Lung microvascular endothelial cell (primary cell): ENCODE measurements around the gene EXD1. TPM values are rescaled to one million over a fixed set of nuclear protein-coding genes. Genes with fewer than 3 reads are reported as not detected.
"Not testable (repeated sequence)": the region's sequence is repeated elsewhere in the genome, so short reads cannot be mapped to it uniquely, and the experiment has no call there.

Source experiments
- DNase-seq, 2 donors: peaks; one replicate each; pipeline versions ENCODE4 v3.0.0 to v3.0.0-alpha.2; 2010; ENCODE audit warnings: low read depth in 2 of 2
- total RNA-seq: library from RNA; depleted of rRNA; stranded (reverse); fragments of >200 nt; gene quantifications from 2 replicates; pipeline ENCODE4 v1.2.1, GENCODE V29; 2014

The EXD1 gene, protein sequence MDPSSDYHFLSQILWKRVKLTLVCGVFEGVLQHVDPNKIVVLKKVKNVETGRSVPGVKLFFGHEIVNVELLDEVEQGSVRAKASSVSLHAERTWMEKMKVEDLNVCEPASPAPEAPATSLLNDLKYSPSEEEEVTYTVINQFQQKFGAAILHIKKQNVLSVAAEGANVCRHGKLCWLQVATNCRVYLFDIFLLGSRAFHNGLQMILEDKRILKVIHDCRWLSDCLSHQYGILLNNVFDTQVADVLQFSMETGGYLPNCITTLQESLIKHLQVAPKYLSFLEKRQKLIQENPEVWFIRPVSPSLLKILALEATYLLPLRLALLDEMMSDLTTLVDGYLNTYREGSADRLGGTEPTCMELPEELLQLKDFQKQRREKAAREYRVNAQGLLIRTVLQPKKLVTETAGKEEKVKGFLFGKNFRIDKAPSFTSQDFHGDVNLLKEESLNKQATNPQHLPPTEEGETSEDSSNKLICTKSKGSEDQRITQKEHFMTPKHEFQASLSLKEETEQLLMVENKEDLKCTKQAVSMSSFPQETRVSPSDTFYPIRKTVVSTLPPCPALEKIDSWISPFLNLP
- not detected in 2 replicates for total RNA-seq

DNA sequence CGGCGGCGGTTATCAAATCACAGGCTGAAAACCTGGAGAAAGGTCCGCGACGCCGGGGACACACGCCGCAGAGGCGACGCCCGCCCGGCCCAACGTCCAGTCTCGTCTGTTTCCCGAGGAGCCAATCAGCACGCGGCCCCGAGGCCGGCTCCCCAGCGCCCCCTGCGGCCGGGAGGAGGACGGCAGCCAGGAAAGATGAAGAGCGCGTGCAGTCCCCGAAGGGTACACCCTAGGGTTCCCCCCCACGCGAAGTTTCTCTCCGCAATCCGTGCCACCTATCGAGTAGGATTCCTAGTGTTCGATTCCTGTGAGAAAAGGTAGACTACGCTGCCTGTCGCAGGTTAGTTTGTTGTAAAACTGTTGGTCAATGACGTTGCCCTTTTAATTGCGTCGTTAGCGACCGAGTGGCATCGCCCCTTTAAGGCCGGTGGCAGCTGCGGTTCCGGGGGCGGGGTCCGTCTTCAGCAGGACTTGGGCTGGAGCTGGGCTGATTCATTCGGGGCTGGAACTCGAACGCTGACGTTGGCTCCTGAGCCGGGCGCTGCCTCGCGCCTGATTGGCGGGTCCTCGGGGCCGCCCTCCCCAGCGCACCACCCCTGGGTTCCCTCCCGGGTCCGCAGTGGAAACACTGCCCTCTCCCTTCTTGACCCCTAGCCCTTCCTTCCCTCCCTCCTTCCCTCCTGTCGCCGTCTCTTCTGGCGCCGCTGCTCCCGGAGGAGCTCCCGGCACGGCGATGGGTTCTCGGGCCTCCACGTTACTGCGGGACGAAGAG, at the start of gene EXD1, which contains the start of gene CHP1:
Gene EXD1 (minus strand): TSS at position 108 of the 772 bp plus-strand sequence. CDS start 4,182 bp downstream, outside the sequence.
Gene CHP1 (plus strand): TSS at position 619 of the 772 bp plus-strand sequence. CDS start 115 bp downstream, at position 734.
- DNase-seq, result peak; percentile 99

DNA sequence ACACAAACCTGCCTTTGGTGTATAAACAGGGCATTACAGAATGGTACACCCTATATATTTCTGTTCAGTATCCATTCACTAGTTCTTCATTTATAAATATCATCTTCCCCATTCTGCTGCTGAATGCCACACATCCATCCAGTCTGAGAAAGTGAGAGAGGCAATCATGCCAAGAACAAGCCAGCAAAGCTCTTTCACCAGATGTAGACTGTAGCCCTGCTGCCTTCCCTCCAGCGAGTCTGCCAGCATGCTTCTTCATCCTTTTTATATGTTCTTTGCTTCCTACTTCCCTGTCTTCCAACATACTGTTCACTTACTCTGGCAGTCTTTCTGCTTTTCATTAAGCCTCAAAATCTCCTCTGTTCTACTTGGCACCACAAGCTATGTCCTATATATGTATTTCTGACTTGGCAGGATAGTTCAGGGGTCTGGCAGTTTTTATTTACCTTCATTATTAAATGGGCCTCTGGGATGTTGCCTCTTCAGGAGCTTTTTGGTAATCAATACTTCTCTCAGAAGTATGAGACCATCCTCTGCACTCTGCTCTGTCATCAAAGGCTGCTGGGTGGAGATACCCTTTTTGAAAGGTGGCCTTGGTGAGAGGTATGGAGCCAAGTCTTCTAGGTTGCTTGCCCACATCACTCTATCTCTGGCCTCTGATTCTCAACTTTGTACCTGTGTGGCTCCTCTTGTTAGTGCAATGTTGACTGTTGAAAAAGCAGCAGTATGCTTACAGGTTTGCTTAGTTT, 49.2 kb upstream of the EXD1 start:
- DNase-seq, result no peak

DNA sequence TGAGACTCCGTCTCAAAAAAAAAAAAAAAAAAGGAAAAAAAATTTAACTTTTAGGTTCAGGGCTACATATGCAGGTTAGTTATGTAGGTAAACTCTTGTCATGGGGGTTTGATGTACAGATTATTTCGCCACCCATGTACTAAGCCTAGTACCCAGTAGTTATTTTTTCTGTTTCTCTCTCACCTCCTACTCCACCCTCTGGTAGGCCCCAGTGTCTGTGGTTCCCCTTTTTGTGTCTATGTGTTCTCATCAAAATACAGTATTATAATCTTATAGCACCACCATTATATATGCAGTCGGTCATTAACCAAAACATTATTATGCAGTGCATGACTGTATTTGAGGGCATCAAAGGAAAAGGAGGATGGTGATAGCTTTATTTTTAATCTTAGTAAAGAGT, 47.8 kb upstream of the EXD1 start:
- no peak for DNase-seq

DNA sequence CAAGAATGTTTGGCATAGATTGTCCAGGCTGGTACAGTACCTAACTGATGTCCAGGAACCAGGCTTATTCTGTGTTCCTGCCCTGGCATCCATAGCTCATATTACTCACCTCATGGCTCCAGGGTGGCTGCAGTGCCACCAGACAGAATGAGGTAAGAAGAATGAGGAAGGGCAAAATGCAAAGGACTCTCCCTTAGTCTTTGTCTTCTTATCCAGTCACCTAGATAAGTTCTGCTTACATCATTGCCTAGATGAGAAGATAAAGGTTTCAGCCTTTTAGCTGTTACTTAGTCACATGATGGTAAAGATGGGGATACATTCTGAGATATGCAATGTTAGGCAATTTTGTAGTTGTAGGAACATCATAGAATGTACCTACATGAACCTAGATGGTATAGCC, 46.3 kb upstream of the EXD1 start:
- no peak for DNase-seq

DNA sequence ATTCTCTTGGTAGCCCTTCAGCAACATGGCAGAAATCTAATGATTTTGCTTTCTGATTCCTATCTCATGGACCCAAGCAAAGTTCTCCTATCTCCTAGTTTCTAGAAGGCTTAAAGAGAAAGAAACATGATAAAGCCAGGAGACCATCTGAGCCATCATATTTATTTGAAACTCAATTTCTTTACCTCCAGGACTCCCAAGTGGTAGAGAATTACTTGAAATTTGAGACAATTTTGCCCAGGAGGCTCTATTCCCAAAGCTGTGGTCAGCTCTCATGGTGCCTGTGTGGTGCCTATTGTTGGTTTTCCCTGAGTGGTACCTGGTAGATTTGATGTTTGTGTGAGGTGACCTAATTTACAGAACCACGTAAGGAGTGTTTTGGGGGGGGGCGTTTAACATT, 39.3 kb upstream of the EXD1 start:
- DNase-seq, result no peak

DNA sequence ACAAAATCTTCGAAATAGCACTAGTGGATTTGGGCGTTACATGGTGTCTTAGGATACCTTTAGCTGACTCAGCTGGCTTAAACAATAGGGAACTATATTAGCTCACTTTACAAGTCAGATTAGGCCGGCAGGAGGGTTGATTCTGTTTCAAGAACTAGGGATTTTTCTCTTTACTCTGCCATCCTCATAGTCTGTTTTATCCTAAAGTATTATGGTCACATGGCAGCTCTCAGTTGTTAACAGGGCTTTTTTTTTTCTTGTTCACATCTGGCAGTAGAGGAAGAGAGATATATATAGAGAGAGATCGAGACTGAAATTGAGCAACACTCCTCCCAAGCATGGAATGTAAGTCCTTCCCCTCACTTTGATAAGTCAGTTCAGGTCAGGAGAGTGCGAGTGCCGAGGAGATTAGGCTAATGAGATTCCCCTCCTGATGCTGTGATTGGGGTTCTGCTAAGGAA, 33.4 kb upstream of the EXD1 start:
- no peak for DNase-seq

DNA sequence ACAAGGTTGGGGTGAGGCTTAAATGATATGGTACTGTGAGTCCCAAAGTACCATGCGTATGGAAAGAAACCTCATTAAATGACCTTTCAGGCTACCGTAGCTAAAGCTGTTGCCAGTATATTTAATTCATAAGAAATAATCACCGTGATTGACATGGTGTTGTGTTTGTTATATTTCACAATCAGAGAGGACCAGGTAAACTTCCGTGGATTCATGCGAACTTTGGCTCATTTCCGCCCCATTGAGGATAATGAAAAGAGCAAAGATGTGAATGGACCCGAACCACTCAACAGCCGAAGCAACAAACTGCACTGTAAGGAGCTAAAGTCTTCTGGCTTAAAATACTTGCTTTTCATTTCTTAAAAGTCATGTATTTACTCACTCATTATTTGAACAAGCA, 32.0 kb upstream of the EXD1 start:
- DNase-seq, result no peak

DNA sequence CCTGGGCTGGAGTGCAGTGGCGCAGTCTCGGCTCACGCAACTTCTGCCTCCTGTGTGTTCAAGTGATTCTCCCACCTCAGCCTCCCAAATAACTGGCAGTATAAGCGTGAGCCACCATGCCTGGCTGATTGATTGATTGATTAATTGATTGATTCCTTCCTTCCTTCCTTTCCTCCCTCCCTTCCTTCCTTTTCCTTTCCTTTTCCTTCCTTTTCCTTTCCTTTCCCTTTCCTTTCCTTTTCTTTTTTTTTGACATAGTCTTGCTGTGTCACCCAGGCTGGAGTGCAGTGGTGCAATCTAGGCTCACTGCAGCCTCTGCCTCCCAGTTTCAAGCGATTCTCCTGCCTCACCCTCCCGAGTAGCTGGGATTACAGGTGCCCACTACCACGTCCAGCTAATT, 30.4 kb upstream of the EXD1 start:
- not testable (repeated sequence) for DNase-seq

DNA sequence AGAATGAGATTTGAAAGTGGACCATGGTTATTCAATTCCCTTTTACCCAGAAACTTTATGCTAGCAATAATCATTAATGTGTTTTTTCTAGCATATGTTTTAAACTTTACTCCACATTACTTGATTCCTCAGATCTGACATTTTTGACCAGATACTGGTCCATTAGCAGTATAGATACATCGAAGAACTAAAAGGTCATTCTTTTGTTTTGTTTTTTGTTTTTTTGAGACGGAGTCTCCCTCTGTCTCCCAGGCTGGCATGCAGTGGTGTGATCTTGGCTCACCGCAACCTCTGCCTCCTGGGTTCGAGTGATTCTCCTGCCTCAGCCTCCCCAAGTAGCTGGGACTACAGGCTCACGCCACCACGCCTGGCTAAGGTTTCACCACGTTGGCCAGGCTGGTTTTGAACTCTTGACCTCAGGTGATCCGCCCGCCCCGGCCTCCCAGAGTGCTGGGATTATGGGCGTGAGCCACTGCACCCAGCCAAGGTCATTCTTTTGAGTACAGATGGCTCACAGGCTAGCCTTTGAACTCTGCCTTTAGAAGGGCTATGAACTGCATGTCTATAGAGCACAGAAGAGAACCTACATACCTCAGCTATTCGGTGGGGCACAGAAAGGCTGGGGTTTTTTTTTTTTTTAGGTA, 29.1 kb upstream of the EXD1 start:
- no peak for DNase-seq

DNA sequence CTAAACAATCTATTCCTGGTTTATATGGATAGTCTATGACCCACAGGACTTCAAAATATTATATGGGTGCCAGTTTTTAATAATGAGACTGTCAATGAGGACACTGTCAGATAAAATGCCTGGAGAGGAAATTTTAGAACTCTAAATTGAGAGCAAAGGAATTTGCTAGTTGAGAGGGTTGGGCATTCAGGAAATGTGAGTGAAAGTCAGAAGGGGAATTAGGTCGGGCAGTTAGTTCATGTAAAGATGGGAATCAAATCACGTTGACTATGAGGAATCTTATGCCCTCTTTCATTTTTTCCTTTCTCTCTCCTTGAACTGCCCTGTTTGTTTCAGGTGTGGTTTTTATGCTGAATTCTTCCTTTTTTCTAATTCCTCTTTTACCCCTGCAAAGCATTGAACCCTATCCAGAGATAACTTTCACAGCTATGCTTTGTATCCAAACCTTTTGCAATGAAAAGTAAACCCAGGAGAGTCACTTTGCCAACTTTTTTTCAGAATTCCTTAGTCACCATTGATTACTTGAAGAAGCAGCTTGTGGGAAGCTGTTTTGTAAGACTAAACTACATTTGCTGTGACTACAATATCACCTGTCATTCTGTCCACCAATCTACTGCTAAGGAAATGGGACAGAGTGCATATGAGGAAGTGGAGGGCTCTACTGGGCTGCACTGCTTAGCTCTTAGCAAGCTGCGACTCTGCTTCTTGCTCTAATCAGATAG, 28.4 kb upstream of the EXD1 start:
- peak in 1 of 2 donors; percentile 13 for DNase-seq

DNA sequence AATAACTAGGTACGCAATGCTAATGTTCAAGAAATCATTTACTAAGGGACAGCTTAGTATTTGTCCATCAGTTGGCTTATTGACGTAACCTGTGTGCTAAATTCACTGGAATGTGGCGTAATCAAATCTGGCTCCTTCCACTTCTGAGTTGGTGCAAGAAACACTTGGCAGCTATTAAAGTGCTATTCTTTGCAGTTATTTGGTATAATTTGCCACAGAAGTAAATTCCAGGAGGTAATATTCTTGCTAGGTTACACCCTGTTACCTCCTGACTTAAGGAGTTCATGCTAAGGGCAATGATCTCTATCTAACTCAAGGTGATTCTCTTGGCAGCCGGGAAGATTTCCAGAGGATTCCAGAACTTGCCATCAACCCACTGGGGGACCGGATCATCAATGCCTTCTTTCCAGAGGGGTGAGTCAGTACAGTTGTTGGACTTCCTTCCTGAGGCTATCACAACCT, 26.1 kb upstream of the EXD1 start:
- DNase-seq, result peak in 1 of 2 donors; percentile 37

DNA sequence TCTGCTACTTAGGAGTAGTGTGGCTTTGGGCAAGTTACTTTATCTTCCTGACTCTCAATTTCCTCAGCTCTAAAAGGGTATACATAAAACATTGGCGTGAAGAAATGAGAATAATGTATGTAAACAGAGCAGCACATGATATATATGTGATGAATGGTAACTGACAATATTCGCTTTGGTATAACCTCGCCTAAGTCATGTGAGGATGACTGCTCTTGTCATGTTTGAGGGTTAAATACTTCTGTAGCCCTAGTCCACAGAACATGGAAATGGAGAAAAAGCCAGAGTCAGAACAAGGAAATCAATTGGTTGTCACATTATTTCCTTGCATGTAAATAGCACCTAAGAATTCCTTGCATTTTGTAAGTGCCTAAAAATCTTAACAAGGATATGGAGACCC, 25.5 kb upstream of the EXD1 start:
- no peak for DNase-seq

DNA sequence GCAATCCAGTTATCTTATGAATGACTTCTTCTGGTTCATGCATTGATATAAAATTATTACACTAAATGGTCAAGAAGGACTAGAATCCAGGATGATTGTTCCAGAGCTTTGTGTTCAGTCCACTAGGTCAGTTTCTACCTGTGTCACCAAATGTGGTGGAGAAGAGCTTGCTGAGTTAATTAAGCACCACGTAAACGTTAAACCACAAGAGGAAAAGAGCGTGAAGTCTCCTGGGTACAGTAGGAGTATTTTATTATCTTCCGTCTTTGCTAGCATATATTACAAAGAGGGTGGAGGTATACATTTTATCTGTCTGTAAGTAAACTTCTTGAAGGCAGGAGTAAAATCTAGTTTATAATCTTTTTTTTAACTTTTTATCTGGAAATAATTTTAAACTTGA, 24.0 kb upstream of the EXD1 start:
- no peak for DNase-seq

DNA sequence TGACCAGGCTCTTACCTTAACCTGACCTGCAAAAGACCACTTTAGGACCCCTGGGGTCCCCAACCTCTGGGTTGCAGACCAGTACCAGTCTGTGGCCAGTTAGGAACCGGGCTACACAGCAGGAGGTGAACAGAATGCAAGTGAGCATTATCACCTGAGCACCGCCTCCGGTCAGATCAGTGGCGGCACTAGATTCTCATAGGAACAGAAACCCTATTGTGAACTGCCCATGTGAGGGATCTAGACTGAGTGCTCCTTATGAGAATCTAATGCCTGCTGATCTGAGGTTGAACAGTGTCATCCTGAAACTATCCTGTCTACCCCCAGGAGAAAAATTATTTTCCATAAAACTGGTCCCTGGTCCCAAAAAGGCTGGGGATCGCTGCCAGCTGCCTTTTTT, 20.9 kb upstream of the EXD1 start:
- DNase-seq, result no peak

DNA sequence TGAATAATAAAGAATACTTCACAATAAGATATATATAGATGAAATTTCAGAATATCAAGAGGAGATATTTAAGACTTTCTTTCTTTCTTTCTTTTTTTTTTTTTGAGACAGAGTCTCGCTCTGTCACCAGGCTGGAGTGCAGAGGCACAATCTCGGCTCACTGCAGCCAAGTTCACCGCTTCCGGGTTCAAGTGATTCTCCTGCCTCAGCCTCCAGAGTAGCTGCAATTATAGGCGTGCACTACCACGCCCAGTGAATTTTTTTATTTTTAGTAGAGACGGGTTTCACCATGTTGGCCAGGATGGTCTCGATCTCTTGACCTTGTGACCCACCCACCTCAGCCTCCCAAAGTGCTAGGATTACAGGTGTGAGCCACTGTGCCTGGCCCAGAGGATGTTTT, 20.2 kb upstream of the EXD1 start:
- DNase-seq, result not testable (repeated sequence)

DNA sequence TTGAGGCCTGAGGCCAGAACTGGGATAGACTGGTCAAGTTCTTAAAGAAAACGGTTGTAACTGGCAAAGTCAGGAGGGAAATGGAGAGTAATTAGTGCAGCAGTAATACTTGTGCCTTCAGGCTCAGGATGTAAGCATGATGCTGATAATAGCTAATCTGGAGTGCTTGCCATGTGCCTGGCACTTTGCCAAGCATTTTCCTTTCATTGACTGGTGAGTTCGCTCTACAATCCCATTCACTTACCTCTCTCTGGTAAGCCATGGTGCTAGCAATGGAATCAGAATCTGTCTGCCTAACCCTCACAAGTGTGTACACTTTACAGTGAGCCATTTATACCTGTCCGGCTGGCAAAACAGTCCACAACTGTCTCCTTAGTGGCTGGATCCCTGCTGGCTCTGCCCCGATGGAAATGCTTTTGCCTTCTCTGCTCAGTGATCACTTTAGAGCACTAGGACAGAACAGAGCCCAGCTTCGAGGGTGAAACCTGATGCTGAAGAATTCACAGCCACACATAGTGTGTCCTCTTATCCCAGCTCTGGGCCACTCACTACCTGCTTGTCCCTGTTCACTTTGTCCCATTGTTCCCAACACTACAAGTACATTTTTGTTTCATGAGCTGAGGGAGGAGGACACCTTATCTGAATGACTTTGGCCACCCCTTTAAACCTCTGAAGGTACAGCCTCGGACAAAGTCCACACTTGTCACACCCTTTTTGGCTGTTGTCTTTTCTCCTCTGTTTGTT, 10.8 kb upstream of the EXD1 start:
- peak; percentile 81 to 86 for DNase-seq

DNA sequence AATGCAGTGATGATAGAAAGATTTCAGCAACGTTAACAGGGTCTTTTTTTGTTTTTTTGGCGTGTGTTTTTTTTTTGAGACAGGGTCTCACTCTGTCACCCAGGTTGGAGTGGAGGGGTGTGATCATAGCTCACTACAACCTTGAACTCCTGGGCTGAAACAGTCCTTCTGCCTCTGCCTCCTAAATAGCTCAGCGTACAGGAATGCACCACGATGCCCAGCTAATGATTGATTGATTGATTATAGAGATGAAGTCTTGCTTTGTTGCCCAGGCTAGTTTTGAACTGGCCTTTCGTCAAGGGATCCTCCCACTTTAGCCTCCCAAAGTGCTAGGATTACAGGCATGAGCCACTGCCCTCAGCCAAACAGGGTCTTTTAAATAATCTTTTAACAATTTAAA, 7.5 kb upstream of the EXD1 start:
- no peak for DNase-seq

DNA sequence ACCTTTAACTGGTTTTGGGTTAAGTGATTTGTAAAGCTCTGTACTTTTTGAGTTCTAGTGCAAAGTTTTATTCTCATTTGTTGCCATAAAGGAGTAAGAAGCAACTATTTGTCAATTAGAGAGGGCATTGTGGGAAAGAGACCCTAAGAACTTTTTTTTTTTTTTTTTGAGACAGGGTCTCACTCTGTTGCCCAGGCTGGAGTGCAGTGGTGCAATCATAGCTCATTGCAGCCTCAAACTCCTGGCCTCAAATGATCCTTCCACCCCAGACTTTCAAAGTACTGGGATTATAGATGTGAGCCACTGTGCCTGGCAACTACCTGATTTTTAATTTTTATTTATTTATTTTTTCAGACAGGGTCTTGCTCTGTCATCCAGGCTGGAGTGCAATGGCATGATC, 5.4 kb upstream of the EXD1 start:
- DNase-seq, result no peak

DNA sequence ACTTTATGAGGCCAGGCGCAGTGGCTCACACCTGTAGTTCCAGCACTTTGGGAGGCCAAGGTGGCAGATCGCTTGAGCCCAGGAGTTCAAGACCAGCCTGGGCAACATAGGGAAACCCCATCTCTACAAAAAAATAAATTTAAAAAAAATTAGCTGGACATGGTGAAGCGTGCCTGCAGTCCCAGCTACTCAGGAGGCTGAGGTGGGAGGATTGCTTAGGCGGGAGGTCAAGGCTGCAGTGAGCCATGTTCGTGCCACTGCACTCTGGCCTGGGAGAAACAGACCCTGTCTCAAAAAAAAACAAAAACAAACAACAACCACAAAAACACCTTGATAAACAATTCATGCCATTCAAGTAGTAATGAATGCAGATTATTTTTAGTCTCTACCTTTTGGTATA, 4.7 kb upstream of the EXD1 start:
- DNase-seq, result not testable (repeated sequence)
